Amniotic stem cell (primary cell): ENCODE measurements around the gene TRMT2A.

Source experiments
- DNase-seq: peaks from one replicate; lab custom pipeline; 2025; lab: John Stamatoyannopoulos, UW

Gene TRMT2A

DNA sequence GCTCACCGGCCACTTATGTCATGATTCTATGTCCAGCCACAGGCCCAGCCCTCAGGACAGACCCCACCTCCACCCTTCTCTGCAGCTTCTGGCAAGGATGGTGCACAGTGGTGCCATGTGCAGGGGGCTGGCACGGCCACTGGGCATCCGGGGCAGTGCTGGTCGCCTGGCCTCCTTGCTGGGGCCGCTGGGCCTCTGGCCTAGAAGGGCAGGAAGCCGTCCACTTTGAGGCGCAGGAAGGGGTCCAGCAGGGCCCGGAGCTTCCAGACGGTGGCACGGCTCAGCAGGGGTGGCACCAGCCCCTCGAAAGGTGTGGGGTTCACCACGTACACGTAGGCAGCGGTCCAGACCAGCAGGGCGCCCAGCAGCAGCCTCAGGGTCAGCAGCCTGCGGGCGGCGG is 31.4 kb upstream of the TRMT2A start:
- no peak for DNase-seq

DNA sequence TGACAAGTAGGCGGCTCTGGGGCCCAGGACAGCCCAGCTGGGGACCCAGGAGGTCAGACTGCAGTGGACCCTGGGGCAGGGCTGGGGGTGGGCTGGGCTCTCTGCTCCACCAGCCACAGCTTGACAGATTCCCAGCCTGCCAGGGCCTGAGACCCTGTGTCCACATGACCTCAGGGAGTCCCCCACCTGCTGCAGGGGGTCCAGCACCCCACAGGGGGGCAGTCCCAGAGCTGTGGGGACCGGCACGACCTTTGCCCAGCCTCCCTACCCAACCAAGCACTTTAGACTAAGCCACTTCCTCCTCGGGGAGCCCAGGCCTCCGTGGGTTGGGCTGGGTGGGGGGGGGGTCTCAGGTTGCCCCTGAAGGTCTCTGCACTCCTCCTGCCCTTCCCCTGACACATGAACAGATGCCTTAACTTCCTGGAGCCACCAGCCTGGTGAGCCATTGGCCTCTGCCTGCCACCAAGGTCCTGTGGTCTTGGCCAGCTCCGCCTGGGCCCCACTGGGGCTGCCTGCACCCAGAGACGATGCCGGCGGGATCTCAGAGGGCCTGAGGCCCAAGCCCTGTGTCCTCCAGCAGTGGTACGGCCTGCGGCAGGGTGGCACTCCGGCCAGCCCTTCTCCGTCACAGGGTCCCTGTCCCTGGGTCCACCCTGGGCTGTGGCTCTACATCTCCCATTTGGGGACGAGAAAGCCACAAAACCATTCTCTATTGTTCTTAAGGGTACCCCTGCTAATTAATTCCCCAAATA is 30.4 kb upstream of the TRMT2A start:
- DNase-seq = no peak

DNA sequence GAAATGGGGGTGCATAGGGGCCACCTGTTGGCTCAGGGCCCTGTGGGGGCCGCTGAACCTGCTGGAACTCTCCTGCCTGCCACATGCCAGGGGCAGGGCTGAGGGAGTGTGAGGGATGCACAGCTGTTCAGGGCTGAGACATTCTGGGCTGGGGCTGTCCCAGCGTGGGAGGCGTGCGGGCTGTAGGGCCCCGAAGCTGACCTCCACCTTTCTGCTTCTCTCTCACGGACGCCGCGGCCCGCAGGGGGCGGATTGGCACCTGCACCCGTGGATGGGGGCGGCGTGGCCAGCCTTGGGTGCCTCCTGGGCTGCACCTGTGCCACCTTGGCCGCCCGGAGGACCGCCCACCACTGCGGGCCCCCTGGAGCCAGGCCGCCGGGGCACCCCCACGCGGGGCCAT is 29.8 kb upstream of the TRMT2A start:
- DNase-seq = no peak

DNA sequence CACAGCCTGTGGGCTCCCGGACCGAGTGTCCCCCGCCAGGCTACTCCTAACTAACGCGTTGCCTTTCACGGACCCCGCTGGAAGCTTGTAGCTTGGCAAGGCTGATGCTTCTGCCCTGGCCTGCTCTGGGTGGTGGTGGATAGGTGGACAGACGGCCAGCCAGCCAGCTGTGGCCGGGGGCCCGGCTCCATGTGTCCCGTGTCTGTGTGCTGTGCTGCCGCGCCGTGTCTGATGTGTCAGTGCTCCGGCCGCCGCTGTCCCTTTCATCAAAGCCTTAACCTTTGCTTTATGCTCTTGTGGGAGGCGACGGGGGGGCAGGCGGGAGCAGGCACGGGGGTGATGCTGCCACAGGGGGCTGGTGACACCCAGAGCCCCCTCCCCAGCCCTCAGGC is 28.8 kb upstream of the TRMT2A start:
- no peak for DNase-seq

DNA sequence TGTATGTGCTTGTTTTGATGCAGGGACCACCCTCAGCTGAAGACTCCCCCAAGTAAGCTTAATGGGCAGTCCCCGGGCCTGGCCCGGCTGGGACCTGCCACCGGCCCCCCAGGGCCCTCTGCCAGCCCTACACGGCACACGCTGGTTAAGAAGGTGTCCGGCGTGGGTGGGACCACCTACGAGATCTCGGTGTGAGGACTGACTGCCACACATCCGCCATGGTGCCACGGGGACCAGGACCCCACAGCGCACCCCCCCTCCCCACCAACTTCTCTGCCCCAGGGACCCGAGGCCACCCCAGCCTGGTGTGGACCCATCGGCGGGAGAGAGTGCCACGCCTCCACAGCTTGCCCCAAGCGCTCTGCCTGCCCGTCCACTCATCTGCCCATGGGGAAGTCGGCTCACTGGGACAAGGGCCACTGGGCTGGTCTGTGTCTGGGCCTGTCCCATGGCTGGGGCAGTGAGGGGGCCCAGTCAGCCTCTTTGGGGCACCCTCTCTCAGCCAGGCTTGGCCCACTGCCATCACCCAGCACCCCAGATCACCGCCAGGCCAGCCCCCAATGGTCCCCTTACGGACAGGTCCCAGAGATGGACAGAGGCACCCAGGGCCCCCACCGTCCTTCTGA is 28.3 kb upstream of the TRMT2A start:
- DNase-seq = no peak

DNA sequence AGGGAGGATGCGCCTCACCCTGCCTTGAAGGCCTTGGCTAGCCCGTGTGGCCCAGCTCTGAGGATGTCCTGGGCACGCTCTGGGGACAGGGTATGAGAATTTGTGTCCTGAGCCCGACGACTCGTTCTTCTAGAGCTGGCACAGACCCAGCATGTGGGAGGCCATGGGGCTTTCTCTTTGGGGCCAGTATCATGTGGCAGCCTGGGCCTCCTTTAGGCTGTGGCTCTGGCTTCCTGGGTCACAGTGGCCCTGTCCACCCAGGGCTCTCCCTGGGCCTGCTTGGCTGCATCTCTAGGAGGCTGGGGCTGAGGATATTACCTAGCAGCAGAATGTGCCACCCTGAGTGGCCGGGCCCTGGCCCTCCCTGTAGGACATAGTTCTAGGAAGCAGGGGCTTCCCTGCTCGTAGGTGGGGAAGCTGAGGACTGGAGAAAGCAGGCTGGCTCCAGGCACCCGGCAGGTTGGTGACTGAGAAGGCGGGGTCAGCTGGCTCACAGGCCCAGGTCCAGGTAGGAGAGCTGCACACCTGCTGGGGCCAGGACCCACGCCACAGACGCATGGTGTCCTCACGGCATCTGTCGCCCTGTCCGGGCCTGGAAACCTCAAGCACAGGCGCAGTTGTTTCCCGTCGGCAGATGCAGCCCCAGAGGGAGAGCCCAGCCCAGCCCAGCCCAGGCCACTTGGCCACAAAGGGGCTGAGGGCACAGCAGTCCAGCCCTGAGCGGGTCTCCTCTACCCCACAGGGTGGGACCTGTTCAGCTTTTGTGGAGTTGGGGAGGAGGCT is 27.0 kb upstream of the TRMT2A start:
- DNase-seq = no peak

DNA sequence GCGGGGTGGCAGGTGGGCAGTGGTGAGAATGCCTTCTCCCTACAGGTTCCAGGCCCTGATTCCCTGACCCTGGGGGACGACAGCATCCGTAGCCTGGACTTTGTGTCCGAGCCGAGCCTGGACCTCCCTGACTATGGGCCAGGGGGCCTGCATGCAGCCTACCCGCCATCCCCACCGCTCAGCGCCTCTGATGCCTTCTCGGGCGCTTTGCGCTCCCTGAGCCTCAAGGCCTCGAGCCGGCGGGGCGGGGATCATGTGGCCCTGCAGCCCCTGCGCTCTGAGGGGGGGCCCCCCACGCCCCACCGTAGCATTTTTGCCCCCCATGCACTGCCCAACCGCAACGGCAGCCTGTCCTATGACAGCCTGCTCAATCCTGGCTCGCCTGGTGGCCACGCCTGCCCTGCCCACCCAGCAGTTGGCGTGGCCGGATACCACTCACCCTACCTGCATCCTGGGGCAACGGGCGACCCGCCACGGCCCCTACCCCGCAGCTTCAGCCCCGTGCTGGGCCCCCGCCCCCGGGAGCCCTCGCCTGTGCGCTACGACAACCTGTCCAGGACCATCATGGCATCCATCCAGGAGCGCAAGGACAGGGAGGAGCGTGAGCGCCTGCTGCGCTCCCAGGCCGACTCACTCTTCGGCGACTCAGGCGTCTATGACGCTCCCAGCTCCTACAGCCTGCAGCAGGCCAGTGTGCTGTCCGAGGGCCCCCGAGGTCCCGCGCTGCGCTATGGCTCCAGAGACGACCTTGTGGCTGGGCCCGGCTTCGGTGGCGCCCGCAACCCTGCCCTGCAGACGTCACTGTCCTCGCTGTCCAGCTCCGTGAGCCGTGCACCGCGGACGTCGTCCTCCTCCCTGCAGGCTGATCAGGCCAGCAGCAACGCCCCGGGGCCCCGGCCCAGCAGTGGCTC is 25.9 kb upstream of the TRMT2A start:
- DNase-seq = no peak

DNA sequence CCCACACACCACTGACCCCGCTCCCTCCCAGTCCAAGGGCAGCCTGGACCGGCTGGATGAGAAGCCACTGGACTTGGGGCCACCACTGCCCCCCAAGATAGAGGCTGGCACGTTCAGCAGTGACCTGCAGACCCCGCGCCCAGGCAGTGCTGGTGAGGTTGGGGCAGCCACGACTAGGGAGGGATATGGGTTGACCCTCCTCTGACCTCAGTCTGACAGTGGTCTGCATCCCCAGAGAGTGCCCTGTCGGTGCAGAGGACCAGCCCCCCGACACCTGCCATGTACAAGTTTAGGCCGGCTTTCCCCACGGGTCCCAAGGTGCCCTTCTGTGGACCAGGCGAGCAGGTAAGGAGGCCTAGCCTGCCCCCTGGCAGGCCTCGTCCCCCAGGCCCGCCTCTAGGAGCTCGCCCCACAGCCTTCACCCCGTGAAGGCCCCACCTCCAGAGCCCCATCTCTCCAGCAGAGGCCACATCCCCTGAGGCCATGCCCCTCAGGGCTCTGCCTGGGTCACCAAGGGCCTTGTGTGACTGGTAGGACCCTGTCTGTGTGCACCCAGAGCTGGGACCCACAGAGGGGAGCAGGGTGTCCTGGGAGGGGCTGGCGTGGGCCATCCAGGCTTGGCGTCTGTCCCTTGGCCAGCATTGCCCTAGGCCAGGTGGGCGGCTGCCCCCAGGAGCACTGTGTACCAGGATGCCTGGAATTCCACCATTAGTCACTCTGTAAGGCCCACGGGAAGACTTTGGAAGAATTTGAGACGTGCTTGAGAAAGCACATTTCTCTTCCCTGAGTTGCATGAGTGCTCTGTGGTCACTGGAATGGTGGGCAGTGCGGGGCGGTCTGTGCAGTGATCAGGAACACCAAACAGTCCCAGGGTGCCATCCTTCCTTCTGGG is 24.4 kb upstream of the TRMT2A start:
- DNase-seq = peak; percentile 48

DNA sequence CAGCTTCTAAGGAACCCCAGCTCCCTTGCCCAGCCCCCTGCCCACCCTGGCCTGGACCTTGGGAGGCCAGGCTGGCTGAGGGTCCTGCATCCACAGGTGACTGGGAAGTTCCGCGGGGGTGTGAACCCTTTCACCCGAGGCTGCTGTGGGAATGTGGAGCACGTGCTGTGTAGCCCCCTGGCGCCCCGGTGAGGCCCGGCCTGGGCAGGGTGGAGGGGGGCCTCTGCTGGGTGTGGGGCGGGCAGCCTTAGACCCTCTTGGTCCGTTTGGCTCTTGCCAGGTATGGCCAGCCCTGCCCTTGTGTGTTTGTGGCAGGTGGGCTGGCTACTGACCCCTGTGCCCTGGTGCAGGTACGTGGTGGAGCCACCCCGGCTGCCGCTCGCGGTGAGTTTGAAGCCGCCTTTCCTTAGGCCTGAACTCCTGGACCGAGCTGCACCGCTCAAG is 23.5 kb upstream of the TRMT2A start:
- no peak for DNase-seq

DNA sequence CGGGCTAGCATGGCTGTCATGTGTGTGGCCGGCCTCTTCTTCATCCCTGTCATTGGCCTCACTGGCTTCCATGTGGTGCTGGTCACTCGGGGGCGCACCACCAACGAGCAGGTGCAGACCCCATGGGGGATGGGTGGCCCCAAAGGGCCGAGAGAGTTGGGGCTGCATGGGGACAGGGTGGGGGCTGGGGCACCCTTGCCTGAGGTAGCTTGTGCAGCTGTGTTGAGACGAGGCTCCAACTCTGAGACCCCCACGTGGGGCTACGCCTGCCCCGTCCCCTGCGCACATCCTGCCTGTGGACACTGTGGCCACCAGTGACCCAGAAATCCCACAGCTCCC is 23.1 kb upstream of the TRMT2A start:
- DNase-seq = no peak

DNA sequence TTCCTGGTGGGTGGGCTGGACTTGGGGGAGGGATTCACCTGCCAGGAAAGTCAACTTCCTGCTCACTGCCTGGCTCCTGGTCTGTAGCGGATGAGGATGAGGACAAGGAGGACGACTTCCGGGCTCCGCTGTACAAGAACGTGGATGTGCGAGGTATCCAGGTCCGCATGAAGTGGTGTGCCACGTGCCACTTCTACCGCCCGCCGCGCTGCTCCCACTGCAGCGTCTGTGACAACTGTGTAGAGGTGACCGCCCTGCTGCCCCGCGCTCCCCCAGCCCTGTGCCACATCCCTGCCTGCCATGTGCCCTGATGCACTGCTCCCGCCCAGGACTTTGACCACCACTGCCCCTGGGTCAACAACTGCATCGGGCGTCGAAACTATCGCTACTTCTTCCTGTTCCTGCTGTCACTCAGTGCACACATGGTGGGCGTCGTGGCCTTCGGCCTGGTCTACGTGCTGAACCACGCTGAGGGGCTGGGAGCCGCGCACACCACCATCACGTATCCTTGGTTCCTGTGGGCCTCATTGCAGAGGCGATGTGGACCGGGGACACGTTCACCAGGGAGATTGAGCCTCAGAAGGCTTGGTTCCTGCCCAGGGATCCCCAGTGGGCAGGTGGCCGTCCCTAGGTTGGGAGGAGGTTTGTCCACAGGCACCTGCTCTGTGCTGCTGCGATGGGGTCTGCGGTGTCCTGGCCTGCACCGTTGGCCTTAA is 22.5 kb upstream of the TRMT2A start:
- DNase-seq = no peak

DNA sequence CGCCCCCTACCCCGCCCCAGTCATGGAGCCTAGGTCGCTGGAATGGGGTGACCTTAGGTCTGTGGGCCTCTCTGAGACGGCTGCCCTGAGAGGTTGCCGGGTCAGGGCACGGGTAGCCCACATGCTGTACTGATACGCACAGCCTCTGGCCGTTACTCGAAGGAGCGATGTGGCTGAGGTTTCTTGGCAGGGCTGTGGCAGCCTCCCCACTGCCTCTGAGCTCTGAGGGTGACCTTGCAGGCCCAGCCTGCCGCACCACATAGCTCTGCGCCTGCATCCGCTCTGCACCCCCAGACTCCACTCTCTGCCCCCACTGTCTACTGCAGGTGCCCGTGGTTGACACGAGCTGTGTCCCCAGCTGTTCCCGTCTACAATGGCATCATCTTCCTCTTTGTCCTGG is 21.8 kb upstream of the TRMT2A start:
- no peak for DNase-seq

DNA sequence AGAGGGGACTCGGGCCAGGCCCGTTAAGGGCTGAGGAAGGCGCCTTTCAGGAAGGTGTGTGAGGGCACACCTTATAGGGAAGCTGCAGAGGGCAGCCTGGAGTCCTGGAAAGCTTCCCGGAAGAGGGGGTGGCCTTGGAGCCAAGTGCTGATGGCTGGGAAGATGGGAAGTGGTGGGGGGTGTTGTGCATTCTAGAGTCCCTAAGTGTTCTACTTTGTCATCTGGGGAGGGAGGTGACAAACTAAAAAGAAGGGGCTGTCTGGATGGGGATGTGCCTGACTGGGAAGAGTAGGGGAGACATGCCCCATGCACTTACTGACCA is 21.4 kb upstream of the TRMT2A start:
- no peak for DNase-seq

DNA sequence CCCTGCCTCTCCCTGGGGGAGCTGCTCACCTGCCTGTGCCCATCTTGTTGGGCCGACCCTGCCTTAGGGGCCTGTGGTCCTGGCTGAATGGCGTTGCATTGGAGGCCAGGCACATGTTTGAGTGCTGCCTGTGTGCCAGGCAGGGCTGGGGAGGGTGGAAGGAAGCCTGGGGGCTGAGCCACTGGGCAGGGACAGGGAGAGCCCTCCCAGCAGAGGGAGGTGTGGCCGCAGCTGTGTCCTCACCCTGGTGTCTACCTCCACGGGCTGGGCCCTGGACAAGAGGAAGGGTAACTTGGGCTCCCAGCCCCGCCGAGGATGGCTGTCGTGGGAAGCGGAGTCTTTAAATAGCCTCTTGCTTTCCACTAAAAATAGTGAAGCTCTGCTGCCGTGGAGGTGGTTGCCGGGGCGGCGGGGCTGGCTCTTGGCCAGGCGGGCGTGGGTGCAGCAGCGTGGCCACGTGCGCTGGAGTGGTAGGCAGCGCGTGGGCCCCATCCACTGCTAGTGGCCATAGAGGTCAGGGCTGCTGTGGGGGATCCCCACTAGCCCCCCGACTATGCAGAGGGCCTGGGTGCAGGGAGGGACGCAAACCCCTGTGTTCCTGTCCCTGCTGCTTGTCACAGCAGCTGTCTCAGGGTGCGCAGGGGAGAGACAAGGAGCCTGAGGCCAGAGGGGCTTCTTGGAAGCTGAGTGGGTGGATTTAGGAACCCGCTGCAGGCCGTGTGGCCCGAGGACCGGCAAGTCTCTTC is 20.8 kb upstream of the TRMT2A start:
- DNase-seq = no peak

DNA sequence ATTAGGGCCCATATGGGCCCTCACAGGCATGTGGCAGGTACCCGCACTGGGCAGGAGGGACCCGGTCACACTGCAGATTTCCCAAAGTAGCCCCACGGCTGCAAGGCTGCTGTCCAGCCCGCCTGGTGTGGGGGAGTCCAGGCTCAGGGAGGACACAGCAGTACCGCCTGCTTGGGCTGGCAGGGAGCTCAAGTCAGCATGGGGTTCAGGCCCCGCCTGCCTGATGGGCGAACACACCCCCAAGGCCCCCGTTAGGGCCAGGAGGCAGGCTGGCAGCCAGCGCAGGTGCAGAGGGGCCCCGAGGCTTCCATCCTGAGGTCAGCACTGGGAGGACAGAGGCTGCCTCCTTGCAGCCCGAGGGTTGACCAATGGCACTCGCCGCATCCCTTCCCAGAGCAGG is 20.1 kb upstream of the TRMT2A start:
- DNase-seq = no peak

DNA sequence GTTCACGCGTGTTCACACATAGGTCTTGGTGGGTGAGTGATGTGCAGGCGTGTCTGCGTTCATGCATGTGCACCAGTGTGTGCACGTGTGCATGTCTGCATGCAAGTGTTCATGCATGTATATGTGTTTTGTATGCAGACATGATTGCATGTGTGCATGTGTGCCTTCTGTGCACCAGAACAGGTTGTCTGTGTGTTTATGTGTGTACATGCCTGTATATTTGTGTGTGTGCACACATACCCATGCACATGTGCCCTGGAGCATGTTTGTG is 19.5 kb upstream of the TRMT2A start:
- DNase-seq = no peak

DNA sequence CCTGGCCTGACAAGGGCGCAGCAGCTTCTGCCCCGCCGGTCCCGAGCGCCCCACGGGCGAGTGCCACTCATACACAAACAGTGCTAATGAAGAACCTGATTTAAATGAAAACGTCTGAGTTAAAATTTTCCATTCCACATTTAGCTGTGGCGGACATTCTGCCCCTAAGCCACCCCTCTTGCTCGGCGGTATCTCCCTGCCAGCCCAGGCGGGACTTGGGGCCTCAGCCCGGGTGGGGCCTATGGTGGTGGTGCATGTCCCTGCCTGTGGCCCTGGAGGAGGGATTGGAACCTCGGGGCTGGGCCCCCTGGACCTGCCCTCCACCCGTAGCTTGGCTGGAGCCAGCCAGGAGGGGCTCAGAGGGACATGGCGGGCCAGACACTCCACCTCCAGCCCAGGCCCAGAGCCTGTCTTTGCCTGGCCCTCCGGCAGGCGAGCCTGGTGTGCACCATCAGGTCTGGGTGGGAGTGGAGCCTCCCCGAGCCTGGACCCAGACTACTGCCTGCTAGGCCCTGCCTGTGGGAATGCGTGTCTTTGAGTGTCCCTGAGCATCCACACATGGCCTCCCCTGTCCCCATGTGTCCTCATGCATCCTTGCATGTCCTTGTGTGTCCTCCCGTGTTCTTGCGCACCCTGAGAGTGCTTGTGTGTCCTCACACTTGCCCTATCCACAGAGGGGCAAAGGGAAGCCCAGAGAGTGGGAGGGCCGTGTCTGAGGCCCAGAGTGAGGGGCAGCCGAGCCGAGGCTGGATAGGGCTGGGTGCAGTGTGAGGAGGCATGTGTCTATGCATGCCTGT is 19.0 kb upstream of the TRMT2A start:
- DNase-seq = no peak

DNA sequence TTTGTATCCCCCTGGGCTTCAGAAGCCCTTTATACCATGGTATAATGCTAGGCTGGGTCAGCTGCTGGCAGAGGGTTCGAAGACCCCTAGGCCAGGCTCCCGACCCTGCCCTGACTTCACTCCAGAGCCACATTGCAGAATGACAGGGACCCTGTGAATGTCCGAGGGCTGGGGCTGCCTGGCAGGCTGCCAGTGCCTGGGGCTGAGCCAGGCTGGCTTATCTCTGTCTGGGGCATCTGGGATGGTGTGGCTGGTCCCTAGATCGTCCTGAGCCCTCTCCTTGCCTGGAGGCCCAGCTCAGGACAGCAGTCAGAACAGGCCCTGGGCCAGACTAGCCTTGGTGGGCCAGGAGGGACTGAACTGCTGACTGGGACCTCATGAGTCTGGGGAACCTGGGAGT is 18.2 kb upstream of the TRMT2A start:
- DNase-seq = no peak

DNA sequence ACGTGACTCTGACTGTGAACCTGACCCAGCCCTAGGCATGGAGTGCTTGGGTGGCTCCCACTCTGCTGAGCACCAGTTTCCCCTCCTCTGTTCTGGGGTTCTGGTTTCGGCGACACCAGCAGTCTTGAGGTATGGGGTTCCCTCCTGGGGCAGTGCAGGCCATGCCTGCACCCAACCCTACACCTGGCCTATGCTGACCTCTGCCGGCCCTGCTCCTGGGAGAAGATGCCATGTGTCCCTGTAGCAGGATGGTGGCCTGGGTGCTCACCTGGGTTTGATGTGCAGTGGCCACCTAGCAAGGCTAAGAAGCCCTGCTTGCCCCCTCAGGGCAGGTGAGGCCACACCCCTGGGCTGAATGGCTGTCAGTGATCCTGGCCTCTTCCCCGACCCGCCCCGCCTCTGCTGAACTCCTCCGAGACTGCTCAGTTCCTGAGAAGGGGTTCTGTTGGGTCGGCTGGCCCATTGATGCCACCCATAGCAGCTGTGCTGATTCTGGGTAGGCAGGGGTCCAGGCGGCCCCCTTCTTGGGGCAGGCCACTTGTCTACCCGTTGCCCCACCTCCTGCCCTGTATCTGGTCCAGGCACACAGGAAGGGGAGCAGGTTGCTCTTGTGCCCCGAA is 17.0 kb upstream of the TRMT2A start:
- no peak for DNase-seq
